ENCODE results near the gene INS.

DNA sequence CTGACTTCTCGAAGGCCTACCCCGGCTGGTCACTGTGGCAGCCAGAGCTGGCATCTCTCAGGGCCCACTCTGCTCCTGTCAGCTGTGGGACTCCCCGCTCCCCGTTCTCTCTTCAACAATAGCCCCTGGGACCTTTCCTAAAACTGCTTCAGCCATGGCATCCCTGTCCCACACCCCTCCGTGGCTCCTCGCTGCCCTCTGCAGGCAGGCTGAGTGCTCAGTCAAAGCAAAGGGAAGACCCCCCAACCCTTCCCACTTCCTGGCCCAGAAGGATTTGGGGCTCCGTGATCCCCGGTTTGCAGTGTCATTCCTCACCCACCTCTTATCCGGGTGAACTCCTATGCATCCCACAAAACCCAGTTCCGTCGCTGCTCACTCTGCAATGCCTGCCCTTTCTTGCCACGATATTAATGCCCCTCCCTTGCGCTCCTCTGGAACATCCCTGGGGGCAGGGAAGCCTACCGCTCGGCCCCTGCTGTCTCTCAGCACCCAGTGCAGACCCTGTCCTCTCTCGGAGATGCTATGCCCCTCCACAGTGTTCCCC, 12.2 kb upstream of the INS start:
- TF ChIP-seq EZH2 (IDR thresholded peaks at IDR 0.05; ENCODE audit: low read depth, low read length, severe bottlenecking), result no peak
- TF ChIP-seq, protein P1, sequence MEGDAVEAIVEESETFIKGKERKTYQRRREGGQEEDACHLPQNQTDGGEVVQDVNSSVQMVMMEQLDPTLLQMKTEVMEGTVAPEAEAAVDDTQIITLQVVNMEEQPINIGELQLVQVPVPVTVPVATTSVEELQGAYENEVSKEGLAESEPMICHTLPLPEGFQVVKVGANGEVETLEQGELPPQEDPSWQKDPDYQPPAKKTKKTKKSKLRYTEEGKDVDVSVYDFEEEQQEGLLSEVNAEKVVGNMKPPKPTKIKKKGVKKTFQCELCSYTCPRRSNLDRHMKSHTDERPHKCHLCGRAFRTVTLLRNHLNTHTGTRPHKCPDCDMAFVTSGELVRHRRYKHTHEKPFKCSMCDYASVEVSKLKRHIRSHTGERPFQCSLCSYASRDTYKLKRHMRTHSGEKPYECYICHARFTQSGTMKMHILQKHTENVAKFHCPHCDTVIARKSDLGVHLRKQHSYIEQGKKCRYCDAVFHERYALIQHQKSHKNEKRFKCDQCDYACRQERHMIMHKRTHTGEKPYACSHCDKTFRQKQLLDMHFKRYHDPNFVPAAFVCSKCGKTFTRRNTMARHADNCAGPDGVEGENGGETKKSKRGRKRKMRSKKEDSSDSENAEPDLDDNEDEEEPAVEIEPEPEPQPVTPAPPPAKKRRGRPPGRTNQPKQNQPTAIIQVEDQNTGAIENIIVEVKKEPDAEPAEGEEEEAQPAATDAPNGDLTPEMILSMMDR (IDR thresholded peaks at IDR 0.05; ENCODE audit: control extremely low read depth in 1 of 3, insufficient read depth in 1 of 3, low read depth in 1 of 3, low read length in 3 of 3), result peak in 2 of 3 experiments; percentile 58 to 82; a peak in 3 of 4 replicates

Data from H1 (cell line).